Head of caudate nucleus (tissue), 42 donors: ENCODE measurements around the gene ATP2A2.
A peak's percentile ranks its signal among the peaks of the same experiment; 100 is the strongest.

Experiments
- DNase-seq, 42 donors: peaks; one replicate each; pipeline versions ENCODE4 v3.0.0 to v3.0.0-alpha.2; 2020 to 2021; ENCODE audit warnings: mixed read lengths in 7 of 42
- intact Hi-C: fragments of 100-400 bp; cut with DNase I; formaldehyde crosslinking; loops from one replicate; pipeline ENCODE4 v1.15.0; 2022

ATP2A2 gene

DNA sequence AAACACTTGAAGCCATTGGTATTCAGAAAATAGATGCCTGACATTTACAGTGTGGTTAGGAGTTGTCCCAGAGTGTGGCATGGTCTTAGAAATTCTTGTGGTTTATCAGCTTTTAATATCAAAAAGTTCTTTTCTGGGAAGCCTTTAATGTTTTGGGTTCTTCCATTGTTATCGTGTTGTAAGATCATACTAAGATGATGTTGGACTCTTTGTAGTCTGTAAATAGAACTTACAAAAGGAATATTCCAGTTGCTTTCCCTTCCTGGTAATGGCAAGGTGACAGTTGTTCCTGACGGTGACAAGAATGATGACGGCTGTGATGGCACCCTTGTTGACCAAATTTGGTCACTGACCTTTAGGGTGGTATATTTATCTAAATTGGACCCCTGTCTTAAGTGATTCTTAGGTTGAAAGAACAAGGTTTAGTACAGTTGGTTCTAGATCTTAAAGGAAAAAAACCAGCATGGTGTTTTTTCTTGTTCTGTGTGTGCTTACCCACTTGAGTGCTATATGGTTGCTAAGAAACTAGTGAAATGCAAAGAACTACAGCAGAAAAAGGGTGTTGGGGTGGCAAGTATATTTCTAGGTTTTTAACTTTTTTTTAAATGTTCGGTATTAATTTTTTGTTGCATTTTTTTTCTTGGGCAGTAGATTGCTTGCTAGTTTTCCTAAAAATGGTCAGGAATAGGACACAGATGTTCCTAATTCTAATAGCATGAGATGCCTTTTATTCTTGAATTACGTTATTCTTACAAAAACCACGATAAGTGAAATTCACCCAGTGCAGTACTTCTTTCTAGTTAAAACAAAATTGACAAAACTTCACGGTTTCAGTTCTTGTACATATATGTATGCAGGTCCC lies 2.1 kb downstream of the ATP2A2 start:
- intact Hi-C loops: loop anchor here (5.0 to 10.0 kb wide), 2 partner anchors 152 to 161 kb away; partner anchors contain the start of gene IFT81
- no peak for DNase-seq

DNA sequence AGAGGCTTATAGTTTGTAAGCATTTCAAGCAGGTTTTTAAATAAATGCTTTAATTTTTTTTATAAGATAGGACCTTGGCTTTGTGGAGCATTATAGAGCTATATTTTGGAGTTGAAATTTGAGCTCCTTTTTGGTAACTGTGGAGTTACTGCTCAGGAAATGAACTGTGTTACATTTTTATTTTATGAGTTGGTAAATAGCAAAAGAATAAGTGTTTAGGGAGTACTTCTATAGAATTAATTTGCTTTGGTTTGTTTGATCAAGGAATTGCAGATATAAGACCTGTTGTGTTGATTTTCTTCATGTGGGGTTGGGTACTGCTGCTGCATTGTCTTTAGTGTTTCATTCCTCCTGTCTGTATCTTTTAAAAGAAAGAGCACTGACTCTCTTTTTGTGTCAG lies 3.5 kb downstream of the ATP2A2 start:
- intact Hi-C loops: loop anchor here (5.0 to 10.0 kb wide), 2 partner anchors 150 to 162 kb away; partner anchors contain the start of gene IFT81
- DNase-seq: no peak

DNA sequence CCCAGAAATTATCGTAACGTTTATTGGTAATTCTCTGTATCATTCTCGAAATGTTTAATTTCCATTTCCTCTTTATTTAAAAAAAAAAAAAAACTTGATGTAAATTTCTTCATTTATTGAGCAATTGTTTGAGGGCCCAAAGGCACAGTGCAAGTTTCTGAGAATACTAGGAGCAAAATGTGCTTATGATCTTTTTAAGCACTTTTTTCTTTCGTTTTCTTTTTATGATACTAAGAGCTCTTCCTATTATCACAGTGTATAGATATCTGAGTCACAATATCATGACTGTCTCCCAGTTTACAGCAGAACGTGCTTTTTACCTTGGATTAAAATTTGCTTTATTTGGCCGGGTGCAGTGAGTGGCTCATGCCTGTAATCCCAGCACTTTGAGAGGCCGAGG lies 5.6 kb downstream of the ATP2A2 start:
- DNase-seq: peak in 1 of 42 donors; percentile 16
- intact Hi-C loops: loop anchor here (10.0 kb wide), 1 partner anchor 148 kb away; no protein-coding TSS in a partner anchor

DNA sequence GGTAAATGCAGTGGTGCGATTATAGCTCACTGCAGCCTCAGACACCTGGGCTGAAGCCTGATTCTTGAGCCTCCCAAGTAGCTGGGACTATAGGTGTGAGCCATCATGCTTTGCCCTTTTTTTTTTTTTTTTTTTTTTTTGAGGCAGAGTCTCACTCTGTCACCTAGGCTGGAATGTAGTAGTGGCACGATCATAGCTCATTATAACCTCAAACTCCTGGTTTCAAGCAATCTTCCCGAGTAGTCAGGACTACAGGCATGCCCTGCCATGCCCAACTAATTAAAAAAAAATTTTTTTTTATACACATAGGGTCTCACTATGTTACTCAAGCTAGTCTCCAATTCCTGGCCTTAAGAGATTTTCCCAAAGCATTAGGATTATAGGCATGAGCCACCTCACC lies 6.9 kb downstream of the ATP2A2 start:
- intact Hi-C loops: loop anchor here (10.0 kb wide), 1 partner anchor 147 kb away; no protein-coding TSS in a partner anchor
- DNase-seq: no peak

DNA sequence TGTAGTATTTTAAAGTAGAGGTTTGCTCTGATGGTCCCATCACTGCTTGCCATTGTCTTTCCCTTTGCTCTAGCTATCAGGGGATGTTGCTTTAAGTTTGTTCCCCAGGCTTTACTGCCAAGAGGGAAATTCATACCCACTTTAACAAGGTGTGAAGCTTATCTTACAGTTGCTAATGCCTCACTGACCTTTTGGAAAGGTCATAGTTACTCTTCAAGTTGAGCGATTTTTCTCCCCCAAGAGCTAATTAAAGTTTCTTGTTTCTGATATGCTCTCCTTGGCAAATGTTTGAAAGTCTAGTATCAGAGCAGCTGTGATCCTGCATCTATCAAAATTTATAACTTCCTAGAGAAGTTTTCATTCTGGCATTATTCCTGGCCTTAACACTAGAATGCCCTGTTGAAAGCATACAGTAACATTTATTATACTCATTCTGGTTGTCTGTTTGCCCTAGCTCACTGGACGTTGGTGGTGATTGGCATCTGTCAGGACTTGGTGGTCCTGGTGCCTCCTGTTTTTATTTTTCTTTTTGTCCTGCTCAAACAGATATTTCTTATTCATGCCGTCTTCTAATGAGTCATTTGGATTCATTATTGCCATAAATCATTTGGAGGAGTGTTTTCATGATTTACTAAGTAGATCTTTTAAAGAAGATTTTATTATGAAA lies 8.1 kb downstream of the ATP2A2 start:
- intact Hi-C loops: loop anchor here (10.0 kb wide), 1 partner anchor 146 kb away; no protein-coding TSS in a partner anchor
- DNase-seq: peak in 1 of 42 donors; percentile 27

DNA sequence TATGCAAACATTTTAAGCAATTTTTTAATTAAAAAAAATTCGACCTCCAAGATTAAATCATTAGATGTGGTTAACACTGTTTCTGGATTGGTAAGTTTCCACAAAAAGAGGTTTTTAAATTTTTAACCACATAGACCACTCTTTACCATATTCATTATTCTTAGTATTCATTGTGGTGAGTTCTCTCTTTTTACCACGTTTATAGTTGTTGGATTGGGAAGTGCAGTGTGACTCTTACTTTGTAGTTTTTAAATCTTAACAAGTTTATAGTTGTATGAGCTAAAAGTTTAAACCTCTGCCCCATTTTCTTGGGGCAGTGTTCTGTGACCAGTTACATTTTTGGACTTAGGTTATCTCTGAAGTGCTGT lies 8.6 kb downstream of the ATP2A2 start:
- no peak for DNase-seq
- intact Hi-C loops: loop anchor here (10.0 kb wide), 1 partner anchor 145 kb away; no protein-coding TSS in a partner anchor

DNA sequence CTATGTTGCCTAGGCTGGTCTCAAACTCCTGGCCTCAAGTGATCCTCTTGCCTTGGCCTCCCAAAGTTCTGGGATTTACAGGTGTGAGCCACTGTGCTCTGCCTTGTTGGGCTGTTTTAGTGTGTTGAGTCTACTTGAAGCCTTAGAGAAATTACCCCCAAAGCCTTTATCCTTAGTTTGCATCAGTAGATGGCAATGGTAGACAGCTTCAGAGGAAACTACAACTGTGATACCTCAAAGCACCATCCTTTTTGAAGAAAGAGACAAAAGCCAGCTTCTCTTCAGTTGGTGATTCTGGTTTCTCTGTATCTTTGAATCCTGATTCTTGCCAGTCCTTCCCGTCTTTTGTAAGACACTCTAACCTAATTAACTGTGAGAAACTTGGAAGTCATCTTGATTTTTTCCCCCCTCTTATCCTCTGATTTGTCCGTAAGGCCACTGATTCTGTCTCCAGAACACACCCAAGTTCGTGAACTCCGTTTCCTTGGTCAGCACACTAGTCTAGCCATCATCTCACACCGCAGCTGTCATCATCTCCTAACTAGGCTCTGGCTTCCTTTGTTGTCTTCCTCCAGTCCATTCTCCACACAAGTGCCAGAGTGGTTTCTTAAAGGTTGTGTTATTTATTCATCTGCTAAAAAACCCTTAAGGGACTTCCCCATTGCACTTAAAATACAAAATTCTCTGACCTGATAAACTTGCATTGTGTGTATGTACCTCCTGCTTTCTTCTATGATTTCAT lies 20.2 kb downstream of the ATP2A2 start:
- intact Hi-C loops: no loop called here
- no peak for DNase-seq

DNA sequence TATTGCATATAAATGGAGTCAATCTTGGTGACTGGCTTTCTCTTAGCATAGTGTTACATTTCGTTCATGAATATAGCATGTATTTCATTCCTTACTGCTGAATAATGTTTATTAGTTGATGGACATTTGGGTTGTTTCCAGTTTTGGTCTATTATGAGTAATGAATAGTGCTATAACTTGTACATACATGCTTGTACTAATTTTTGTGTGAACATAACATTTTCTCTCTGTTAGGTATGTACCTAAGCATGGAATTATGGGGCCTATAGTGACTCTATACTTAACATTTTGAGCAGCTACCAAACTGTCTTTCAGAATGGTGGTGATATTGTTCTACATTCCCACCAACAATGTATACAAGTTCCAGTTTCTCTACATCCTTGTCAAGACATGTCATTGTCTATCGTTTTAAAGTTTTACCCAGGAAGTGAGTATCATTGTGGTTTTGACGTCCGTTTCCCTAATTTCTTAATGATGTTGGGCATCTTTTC lies 23.1 kb downstream of the ATP2A2 start:
- intact Hi-C loops: no loop called here
- no peak for DNase-seq

DNA sequence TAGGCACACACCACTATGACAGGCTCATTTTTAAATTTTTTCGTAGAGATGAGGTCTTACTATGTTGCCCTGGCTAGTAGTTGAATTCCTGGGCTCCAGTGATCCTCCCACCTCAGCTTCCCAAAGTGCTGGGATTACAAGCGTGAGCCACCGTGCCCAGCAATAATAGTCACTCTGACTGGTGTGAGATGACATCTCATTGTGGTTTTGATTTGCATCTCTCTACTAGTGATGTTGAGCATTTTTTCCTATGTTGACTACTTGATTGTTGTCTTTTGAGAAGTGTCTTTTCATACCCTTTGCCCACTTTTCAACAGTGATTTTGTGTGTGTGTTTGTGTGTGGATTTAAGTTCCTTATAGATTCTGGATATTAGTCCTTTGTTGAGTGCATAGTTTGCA lies 26.3 kb downstream of the ATP2A2 start:
- DNase-seq: no peak
- intact Hi-C loops: no loop called here

DNA sequence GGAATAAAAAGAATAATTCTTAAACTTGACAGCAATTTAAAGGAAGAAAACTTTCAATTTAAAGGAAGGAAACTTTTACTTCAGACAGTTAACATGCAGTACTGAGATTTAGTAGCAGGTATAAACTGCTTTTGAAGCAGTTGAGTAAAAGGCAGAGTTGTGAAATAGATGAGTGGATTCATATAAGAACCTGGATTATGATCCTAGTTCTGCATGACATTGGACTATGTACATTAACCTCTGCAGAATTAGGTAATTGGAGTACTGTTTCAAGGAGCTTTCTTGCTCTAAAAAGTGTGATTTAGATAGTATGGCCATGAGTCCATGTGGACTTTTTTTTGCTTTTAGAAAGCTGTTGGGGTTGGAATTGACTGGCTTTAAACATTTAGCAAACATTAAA lies 29.7 kb downstream of the ATP2A2 start:
- DNase-seq: no peak
- intact Hi-C loops: no loop called here

DNA sequence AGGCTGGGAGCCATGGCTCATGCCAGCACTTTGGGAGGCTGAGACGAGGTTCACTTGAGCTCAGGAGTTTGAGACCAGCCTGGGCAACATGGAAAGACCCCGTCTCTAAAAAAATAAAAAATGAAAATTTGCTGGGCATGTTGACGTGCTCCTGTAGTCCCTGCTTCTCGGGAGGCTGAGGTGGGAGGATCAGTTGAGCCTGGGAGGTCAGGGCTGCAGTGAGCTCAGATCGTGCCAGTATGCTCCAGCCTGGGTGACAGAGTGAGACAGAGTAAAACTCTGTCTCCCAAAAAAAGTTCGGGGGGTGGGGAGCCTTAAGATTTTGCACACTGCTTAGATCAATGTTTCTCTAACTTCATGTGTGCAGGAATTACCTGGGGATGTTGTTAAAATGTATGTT lies 30.9 kb downstream of the ATP2A2 start:
- DNase-seq: no peak
- intact Hi-C loops: no loop called here

DNA sequence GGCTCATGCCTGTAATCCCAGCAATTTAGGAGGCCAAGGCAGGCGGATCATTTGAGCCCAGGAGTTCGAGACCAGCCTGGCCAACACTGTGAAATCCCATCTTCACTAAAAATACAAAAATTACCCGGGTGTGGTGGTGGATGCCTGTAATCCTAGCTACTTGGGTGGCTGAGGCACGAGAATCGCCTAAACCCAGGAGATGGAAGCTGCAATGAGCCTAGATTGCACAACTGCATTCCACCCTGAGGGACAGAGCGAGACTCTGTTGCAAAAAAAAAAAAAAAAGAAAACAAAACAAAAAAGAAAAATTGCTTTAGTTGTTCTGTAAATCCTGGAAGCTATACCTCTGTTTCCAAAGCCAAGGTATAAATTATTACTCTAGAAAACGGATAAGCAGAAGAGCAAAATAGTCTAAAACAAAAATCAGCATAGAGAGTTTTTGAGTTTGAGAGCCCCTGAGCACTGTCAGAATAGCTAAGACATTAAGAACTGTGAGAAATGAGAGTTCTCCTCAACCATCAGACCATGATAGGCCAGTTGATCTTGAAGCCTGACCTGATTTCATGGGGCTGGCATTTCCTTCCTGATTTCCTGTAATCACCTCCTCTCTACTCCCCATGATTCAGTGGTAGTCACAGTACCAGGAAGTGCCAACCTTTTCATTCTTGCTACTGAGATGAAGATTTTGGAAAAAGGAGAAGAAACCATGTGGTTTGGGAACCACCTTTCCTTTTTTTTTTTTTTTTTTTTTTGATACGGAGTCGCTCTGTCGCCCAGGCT lies 31.7 kb downstream of the ATP2A2 start:
- no peak for DNase-seq
- intact Hi-C loops: no loop called here

DNA sequence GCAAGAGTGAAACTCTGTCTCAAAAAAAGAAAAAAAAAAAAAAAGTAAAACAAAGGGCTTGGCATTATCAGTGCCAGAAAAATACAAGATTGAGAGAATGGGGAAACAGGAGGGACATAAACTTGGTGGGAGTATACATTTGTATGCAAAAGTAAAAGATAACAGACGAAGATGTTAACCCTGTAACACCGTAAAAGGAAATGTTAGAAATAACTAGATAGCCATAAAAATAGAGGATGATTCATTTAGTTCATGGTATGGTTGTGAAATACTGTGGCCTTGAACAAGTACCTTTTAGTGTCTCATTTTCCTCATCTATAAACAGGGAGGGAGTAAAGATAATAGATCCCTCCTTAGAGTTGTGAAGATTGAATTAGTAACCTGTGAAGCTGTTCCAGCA lies 33.3 kb downstream of the ATP2A2 start:
- intact Hi-C loops: no loop called here
- DNase-seq: no peak

DNA sequence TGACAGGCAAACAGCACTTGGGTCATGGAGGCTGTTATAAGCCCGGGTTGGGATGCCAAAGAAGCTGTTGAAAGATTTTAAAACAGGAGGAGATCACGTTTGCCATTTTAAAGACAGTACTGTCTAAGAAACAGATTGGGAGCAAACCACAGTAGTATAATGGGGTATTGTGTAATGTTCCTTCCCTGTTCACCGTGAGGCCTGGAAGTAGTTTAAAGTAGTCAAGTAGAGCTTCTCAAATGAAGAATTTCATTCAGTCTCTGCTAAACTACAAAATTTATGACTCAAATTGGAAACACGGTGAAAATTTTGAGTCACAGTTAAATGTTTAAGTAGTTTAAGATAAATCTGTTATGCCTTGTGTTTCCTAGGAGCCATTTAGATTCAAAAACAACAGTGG lies 35.8 kb downstream of the ATP2A2 start:
- intact Hi-C loops: no loop called here
- peak in 3 of 42 donors; percentile 24 to 59 (median 30) for DNase-seq

DNA sequence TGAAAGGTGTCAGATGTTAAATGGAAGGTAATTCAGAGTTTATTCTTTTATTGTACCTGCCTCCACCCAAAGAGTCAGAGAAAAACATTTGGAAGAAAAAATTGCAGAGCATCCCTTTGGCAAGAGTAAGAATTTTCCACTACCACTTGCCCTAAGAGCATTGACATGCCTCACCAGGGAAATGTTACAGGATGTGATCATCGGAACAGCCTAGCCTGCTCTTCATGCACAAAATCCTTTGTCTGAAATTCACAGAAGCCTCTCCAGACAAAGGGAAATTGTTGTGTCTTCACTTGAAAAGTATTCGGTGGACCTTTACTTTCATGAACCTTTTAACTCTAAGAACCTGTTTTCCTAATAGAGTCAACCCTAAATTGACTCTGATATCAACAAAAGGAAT lies 36.9 kb downstream of the ATP2A2 start:
- DNase-seq: peak in 2 of 42 donors; percentile 21 to 38
- intact Hi-C loops: no loop called here

DNA sequence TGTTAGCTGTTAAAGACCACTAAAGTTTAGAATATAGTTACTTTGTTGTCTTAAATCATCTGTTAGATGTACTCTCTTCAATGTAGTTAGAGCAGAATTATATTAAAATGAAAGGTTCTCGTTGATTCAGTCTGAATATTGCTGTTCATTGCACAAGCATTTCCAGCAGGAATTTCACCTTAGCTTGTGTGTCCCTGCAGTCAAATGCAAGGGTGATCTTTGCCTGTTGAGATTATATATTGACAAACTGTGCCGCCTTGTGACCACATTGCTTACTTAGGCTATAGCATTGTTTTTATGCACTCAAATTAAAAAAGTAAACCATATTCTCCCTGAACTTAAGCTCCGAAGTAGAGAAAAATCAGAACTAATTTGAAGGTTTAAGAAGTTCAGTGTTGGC lies 39.5 kb downstream of the ATP2A2 start:
- intact Hi-C loops: no loop called here
- DNase-seq: no peak

DNA sequence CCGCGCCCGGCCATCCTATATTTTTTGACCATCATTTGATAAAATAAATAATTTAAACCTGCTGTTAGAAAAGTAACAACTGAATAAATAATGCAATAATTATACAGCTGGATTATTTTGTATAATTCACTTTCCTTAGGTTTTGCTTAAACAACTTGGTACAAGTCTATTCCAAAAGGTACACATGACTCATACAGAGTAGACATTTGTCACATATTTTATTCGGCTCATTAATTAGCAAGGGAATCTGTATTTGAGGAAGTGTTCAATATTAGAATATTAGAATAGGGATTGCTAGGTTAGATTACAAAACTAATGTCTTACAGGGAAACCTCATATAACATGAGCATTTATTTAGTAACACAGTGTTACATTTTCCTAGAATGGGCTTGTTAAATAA lies 48.7 kb downstream of the ATP2A2 start:
- intact Hi-C loops: no loop called here
- no peak for DNase-seq

DNA sequence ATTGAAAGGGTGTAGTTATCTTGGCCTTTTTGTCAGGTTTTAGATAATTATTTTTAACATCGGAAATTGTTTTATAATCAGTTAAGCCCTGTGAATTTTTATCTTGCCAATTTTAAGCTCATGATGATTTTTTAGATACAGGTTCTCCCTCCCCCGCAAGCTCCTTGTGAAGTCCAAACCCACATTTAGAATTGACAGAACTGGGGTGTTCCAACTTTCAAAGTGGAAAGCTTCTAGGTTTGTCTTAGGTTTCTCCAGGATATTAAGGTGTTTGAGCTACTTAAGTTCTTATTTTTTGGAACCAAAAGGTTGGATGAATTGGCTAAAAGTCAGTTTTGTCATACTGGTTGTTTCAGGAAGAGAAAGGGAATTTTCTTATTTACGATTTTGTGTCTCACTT lies 49.1 kb downstream of the ATP2A2 start:
- DNase-seq: peak in 5 of 42 donors; percentile 23 to 68 (median 47)
- intact Hi-C loops: no loop called here

DNA sequence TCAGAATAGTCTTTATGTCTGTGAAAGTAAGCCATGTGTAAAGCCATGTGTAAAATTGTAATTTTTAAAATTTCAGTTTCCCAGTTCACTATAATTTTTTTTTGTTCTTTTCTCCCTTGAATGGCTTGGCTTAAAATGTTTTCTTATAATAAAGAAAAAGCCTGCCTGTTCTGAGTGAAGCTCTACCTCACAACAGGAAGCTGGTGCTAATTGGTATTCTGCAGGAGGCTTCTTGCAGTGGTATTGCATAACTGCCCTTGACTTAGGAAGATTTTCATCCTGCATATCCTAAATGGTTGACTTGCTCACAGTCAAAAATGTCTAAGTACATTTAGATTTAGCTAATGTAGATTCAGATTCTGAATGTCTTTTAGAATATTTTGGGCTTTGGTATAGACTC lies 49.5 kb downstream of the ATP2A2 start:
- intact Hi-C loops: no loop called here
- DNase-seq: peak in 4 of 42 donors; percentile 35 to 66 (median 50)
